Prostate gland (tissue), 2 donors: ENCODE measurements around the gene STRN3.

Source experiments
- POLR2A ChIP-seq: fragments of 450-650 bp; IDR thresholded peaks from one replicate; pipeline ENCODE4 v1.6.1; 2016; ENCODE audit warnings: antibody characterized with exemption, mild to moderate bottlenecking
- POLR2AphosphoS5 ChIP-seq: sonication (generic); formaldehyde crosslinking; IDR thresholded peaks from one replicate; pipeline ENCODE4 v1.6.1; 2017; ENCODE audit warnings: antibody characterized with exemption
- TF ChIP-seq, protein P1 (sequence below), 4 experiments: fragments of 200-600 bp in 2 of 4; fragments of 450-650 bp in 2 of 4; sonication (generic) in 2 of 4; IDR thresholded peaks; 1 replicate in 3 of 4; 2 replicates in 1 of 4; pipeline ENCODE4 v1.5.1; 2016 to 2019; ENCODE audit warnings: antibody characterized with exemption in 4 of 4, mild to moderate bottlenecking in 2 of 4, moderate library complexity in 2 of 4

GRCh38 chr14:31042300-31042699, 16.1 kb upstream of the STRN3 start:
- TF ChIP-seq, protein P1, sequence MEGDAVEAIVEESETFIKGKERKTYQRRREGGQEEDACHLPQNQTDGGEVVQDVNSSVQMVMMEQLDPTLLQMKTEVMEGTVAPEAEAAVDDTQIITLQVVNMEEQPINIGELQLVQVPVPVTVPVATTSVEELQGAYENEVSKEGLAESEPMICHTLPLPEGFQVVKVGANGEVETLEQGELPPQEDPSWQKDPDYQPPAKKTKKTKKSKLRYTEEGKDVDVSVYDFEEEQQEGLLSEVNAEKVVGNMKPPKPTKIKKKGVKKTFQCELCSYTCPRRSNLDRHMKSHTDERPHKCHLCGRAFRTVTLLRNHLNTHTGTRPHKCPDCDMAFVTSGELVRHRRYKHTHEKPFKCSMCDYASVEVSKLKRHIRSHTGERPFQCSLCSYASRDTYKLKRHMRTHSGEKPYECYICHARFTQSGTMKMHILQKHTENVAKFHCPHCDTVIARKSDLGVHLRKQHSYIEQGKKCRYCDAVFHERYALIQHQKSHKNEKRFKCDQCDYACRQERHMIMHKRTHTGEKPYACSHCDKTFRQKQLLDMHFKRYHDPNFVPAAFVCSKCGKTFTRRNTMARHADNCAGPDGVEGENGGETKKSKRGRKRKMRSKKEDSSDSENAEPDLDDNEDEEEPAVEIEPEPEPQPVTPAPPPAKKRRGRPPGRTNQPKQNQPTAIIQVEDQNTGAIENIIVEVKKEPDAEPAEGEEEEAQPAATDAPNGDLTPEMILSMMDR (IDR thresholded peaks at IDR 0.05) = no peak
- TF ChIP-seq POLR2A (no peak), POLR2AphosphoS5 (no peak)
